Retinal pigment epithelial cell (primary cell): ENCODE data around the gene KCNE4.

Source experiments
- DNase-seq: peaks from one replicate; pipeline ENCODE4 v3.0.0-alpha.2; 2010; ENCODE audit warnings: low read depth
- H3K4me3 ChIP-seq: 2 replicates; pipeline ENCODE4 v1.5.1; 2011; ENCODE audit warnings: mild to moderate bottlenecking, low read length, control low read depth, moderate library complexity
- TF ChIP-seq, protein P1 (sequence below): conservative IDR thresholded peaks from 2 replicates; pipeline ENCODE4 v1.5.1; 2011; ENCODE audit warnings: low read depth, low read length, control low read depth, inconsistent platforms

KCNE4 gene

DNA sequence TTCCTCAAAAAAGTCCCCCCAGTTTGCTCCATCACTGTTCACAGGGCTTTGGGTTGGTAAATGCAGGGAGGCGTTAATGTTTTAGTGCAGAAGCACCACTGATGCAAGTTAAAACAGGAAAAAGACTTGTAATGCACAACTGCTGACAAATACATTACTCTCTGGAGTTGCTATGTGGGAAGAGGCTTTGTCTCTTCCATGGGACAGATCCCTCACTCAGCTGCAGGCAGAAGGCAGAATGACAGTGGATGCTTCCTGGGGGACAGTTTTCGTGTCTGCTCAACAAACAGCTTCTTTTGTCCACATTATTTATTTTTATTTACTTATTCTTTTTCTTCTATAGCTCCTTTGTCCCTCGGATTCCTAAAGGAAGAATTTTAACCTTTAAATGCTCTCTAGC lies 22.7 kb upstream of the KCNE4 start:
- DNase-seq, result no peak
- TF ChIP-seq, protein P1, sequence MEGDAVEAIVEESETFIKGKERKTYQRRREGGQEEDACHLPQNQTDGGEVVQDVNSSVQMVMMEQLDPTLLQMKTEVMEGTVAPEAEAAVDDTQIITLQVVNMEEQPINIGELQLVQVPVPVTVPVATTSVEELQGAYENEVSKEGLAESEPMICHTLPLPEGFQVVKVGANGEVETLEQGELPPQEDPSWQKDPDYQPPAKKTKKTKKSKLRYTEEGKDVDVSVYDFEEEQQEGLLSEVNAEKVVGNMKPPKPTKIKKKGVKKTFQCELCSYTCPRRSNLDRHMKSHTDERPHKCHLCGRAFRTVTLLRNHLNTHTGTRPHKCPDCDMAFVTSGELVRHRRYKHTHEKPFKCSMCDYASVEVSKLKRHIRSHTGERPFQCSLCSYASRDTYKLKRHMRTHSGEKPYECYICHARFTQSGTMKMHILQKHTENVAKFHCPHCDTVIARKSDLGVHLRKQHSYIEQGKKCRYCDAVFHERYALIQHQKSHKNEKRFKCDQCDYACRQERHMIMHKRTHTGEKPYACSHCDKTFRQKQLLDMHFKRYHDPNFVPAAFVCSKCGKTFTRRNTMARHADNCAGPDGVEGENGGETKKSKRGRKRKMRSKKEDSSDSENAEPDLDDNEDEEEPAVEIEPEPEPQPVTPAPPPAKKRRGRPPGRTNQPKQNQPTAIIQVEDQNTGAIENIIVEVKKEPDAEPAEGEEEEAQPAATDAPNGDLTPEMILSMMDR, result no peak

DNA sequence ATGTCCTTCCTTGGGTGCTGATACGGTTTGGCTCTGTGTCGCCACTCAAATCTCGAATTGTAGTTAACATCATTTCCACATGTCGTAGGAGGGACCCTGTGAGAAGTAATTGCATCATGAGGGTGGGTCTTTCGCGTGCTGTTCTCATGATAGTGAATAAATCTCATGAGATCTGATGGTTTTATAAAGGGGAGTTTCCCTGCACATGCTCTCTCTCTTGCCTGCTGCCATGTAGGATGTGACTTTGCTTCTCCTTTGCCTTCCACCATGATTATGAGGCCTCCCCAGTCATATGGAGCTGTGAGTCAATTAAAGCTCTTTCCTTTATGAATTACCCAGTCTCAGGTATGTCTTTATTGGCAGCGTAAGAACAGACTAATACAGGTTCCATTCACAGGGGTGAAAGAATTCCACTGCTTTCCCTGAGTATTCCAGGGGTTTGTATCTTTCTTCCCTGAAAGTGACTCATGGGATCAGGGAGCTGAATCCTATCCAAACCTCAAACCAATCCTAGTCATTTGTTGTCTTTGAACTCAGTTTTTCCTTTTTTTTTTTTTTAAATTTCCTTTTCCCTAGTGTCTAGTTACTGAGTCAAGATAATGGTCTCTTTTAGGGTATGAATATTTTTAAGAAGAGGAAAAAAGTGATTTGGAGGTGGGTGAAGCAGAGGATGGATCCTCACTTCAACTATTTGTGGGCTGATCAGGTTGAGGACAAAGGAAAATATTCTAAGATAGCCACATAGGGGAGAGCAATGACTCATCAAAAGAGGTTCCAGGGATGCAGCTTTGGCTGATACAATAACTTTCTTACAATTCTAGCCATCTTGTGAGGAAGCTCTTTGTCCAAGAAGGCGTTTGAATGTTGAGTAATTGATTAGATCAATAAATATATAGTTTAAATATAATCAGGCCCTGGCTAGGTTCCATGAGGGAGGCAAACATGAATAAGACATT lies 19.5 kb upstream of the KCNE4 start:
- no peak overlapping the region for H3K4me3 ChIP-seq
- TF ChIP-seq, protein P1, result no peak
- DNase-seq, result no peak

More for the DNA sequence above, 22.7 kb upstream of the KCNE4 start:
- H3K4me3 ChIP-seq, result no peak overlapping the region

DNA sequence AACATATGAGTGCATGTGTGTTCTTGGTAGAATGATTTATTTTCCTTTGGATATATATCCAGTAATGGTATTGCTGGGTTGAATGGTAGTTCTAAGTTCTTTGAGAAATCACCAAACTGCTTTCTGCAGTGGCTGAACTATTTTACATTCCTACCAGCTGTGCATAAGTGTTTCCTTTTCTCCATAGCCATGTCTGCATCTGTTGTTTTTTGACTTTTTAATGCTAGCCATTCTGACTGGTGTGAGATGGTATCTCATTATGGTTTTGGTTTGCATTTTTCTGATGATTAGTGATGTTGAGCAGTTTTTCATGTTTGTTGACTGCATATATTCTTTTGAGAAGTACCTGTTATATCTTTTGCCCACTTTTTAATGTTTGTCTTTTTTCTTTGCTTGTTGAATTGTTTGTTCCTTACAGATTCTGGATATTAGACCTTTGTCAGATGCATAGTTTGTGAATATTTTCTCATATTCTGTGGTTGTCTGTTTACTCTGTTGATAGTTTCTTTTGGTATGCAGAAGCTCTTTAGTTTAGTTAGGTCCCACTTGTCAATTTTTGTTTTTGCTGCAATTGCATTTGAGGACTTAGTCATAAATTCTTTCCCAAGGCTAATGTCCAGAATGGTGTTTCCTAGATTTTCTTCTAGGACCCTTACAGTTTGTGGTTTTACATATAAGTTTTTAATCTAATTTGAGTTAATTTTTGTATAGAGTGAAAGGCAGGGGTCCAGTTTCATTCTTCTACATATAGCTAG lies 17.6 kb upstream of the KCNE4 start:
- TF ChIP-seq, protein P1, result no peak
- DNase-seq, result no peak
- no peak overlapping the region for H3K4me3 ChIP-seq

DNA sequence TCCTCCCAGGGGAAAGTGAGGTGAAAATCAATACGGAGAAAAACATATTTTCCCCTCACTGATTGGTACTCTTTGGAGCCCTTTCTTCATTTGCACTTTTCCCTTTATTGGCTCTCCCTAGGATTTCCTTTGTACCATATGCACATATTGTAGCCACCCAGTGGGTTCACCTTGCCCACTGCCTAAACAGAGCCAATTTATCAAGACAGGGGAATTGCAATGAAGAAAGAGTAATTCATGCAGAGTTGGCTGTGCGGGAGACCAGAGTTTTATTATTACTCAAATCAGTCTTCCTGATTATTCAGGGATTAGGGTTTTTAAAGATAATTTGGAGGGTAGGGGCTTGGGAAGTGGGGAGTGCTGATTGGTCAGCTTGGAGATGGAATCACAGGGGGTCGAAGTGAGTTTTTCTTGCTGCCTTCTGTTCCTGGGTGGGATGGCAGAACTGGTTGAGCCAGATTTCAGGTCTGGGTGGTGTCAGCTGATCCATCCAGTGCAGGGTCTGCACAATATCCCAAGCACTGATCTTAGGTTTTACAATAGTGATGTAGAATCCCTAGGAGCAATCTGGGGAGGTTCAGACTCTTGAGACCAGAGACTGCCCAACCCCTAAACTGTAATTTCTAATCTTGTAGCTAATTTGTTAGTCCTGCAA lies 15.1 kb upstream of the KCNE4 start:
- DNase-seq, result no peak
- H3K4me3 ChIP-seq, result no peak overlapping the region
- TF ChIP-seq, protein P1, result no peak

DNA sequence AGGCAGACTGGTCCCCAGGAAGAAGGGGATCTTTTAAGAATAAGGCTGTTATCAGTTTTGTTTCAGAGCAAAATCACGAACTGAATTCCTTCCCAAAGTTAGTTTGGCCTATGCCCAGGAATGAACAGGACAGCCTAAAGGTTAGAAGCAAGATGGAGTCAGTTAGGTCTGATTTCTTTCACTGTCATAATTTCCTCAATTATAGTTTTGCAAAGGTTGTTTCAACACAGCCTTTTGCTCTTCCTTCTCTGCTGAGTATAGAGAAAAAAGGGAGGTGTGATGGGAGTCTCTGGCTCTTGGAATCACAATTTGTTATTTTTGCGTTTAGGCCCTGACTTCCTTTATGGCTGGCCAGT lies 14.6 kb upstream of the KCNE4 start:
- DNase-seq, result no peak
- H3K4me3 ChIP-seq, result no peak overlapping the region
- TF ChIP-seq, protein P1, result no peak

DNA sequence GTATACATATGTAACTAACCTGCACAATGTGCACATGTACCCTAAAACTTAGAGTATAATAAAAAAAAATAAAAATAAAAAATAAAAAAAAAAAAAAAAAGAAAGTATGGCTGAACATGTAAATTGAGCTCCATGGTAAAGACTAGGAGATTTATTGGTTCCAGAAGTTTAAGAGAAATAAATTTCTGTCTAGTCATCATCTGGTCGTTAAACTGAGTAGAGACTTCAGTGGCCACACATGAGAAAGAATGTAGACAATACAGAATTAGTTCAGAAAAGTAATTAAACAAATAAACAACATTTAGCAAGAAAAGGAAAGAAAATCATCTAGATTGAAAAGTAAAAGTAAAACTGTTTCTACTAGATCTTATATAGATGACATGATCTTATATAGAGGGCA lies 12.4 kb upstream of the KCNE4 start:
- H3K4me3 ChIP-seq, result no peak overlapping the region
- TF ChIP-seq, protein P1, result no peak
- DNase-seq, result no peak
